ENCODE data around the gene ATP8B3.

ATP8B3 gene

GRCh38 chr19:1744133-1744665 lies 67.9 kb downstream of the ATP8B3 start:
- DNase-seq (ENCODE audit: low read depth), result no peak

GRCh38 chr19:1742989-1743696 lies 68.9 kb downstream of the ATP8B3 start:
- DNase-seq (ENCODE audit: low read depth), result no peak

- no peak for DNase-seq (ENCODE audit: low read depth)
These were observed 72.0 kb downstream of the ATP8B3 start for GRCh38 chr19:1739960-1740629.

GRCh38 chr19:1736927-1737326 lies 75.1 kb downstream of the ATP8B3 start:
- DNase-seq (ENCODE audit: low read depth), result no peak

- DNase-seq (ENCODE audit: low read depth), result no peak
These were observed 75.8 kb downstream of the ATP8B3 start for GRCh38 chr19:1736280-1736679.

- DNase-seq (ENCODE audit: low read depth), result no peak
These were observed 77.6 kb downstream of the ATP8B3 start for GRCh38 chr19:1734321-1734966.
